RWPE1 (cell line): Measurements from ENCODE around the gene AUH.
A peak's percentile ranks its signal among the peaks of the same experiment; 100 is the strongest.

Source experiments
- CTCF ChIA-PET: fragments of 350-600 bp; sonication (Branson Sonifier 250); formaldehyde crosslinking; extraction: SDS; loops from one replicate; lab custom pipeline; 2021; lab: Yijun Ruan, JAX
- POLR2A ChIA-PET: fragments of 400-600 bp; formaldehyde crosslinking; extraction: SDS; loops from one replicate; lab custom pipeline; 2020; ENCODE audit warnings: antibody characterized with exemption; ENCODE audit not compliant: low non-redundant PET; lab: Yijun Ruan, JAX
- DNase-seq: peaks from one replicate; pipeline ENCODE4 v3.0.0; 2012; ENCODE audit warnings: low spot score
- H3K27ac ChIP-seq: fragments of 450-650 bp; 2 replicates; pipeline ENCODE4 v1.5.1; 2017
- TF ChIP-seq, protein P1 (sequence below): fragments of 450-650 bp; conservative IDR thresholded peaks from 2 replicates; pipeline ENCODE4 v1.5.1; 2017; ENCODE audit warnings: low read depth, mild to moderate bottlenecking

AUH gene

GRCh38 chr9:91328186-91328585 is 33.5 kb downstream of the AUH start:
- no peak overlapping the region for H3K27ac ChIP-seq
- ChIA-PET CTCF (interaction anchor here (0.6 to 0.7 kb wide), 3 partner anchors 13 to 44 kb away, joined by 3 to 4 read pairs (median 3); no protein-coding TSS in a partner anchor), POLR2A (no interaction called here)
- no peak for DNase-seq
- TF ChIP-seq, protein P1, sequence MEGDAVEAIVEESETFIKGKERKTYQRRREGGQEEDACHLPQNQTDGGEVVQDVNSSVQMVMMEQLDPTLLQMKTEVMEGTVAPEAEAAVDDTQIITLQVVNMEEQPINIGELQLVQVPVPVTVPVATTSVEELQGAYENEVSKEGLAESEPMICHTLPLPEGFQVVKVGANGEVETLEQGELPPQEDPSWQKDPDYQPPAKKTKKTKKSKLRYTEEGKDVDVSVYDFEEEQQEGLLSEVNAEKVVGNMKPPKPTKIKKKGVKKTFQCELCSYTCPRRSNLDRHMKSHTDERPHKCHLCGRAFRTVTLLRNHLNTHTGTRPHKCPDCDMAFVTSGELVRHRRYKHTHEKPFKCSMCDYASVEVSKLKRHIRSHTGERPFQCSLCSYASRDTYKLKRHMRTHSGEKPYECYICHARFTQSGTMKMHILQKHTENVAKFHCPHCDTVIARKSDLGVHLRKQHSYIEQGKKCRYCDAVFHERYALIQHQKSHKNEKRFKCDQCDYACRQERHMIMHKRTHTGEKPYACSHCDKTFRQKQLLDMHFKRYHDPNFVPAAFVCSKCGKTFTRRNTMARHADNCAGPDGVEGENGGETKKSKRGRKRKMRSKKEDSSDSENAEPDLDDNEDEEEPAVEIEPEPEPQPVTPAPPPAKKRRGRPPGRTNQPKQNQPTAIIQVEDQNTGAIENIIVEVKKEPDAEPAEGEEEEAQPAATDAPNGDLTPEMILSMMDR = no peak

- H3K27ac ChIP-seq = no peak overlapping the region
- ChIA-PET CTCF (interaction anchor here (0.6 to 0.7 kb wide), 2 partner anchors 115 to 310 kb away, joined by 3 read pairs; no protein-coding TSS in a partner anchor), POLR2A (no interaction called here)
- no peak for DNase-seq
- TF ChIP-seq, protein P1 = no peak
These were observed 40.0 kb downstream of the AUH start for GRCh38 chr9:91321691-91322090.

DNA sequence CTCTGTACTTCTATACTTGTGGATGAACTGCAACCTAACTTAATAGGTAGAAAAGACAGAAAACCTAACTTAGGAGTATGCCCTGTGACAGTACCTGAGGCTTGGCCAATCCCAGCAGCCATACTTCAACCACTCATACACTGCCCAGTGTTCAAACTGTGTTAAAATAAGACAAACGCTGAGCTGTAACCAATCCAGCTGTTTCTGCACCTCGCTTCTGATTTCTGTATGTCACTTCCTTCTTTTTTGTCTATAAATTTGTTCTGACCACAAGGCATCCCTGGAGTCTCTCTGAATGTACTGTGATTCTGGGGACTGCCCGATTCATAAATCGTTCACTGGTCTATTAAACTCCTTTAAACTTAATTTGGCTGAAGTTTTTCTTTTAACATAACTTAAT is 41.4 kb downstream of the AUH start:
- ChIA-PET CTCF (interaction anchor here (0.7 kb wide), 1 partner anchor 1618 kb away, joined by 3 read pairs; no protein-coding TSS in a partner anchor), POLR2A (no interaction called here)
- no peak for DNase-seq
- no peak overlapping the region for H3K27ac ChIP-seq
- TF ChIP-seq, protein P1 = no peak

DNA sequence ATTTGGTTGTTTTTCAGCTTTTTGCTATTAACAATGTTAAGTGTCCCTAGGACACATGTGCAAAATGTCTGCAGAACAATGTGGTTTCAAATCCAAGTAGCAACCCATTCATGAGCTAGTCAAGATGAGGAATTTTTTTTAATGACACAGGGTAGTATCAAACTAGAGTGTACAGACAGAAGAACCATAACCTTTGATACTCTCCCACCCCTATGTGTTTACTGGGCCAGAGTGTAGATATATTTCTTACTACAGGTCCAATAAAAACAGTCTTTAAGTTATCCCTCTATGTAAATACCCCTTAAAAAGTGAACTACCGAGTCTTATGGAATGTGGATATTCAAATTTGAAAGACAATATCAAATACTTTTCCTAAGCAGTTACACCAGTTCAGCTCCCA is 45.6 kb downstream of the AUH start:
- TF ChIP-seq, protein P1 = no peak
- POLR2A ChIA-PET = no interaction called here
- H3K27ac ChIP-seq = no peak overlapping the region
- CTCF ChIA-PET = no interaction called here
- no peak for DNase-seq

DNA sequence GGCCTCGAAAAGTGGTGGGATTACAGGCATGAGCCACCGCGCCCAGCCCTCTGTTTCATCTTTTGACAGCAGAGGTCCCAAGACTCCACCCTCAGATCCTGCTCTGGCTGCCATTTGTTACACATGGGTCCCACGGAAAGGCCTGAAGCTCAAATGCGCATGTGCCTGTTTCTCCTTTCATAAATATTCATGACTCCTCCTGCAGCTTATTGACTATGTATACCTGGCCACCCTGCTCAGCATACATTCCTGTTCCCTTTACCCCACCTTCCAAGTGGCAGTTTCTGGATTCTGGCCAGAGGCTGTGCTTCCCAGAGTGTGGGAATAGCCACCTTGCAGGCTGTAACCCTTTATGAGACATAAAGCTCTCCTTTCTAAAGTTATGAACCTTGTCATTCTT is 46.5 kb downstream of the AUH start:
- DNase-seq = no peak
- POLR2A ChIA-PET = no interaction called here
- TF ChIP-seq, protein P1 = no peak
- CTCF ChIA-PET = interaction anchor here (0.7 kb wide), 1 partner anchor 13 kb away, joined by 4 read pairs; no protein-coding TSS in a partner anchor
- no peak overlapping the region for H3K27ac ChIP-seq

- DNase-seq = peak; percentile 92
- CTCF ChIA-PET = no interaction called here
- POLR2A ChIA-PET = interaction anchor here (0.7 kb wide), 1 partner anchor 47 kb away, joined by 3 read pairs; no protein-coding TSS in a partner anchor
- no peak overlapping the region for H3K27ac ChIP-seq
- TF ChIP-seq, protein P1 = no peak
These were observed 48.9 kb downstream of the AUH start for GRCh38 chr9:91312717-91313325.
